Measurements from ENCODE around the gene ARHGAP26.

- no peak for TF ChIP-seq CTCF (IDR thresholded peaks at IDR 0.05)
- TF ChIP-seq POLR2A (IDR thresholded peaks at IDR 0.05) = no peak
- TF ChIP-seq EP300 (IDR thresholded peaks at IDR 0.05; ENCODE audit: low read depth) = no peak
- no peak for TF ChIP-seq POLR2AphosphoS5 (IDR thresholded peaks at IDR 0.05)
Measured at GRCh38 chr5:143055596-143056338, 285.6 kb downstream of the ARHGAP26 start.
